Gastroesophageal sphincter (tissue), 3 donors: Measurements from ENCODE around the gene PTPRD.

Source experiments
- EP300 ChIP-seq: sonication (generic); formaldehyde crosslinking; IDR thresholded peaks from one replicate; pipeline ENCODE4 v1.6.1; 2017; ENCODE audit warnings: antibody characterized with exemption, mild to moderate bottlenecking
- TF ChIP-seq, protein P1 (sequence below), 4 experiments: fragments of 200-600 bp in 2 of 4; fragments of 450-650 bp in 2 of 4; sonication (generic) in 1 of 4; IDR thresholded peaks; one replicate each; pipeline ENCODE4 v1.5.1; 2017 to 2019; ENCODE audit warnings: antibody characterized with exemption in 4 of 4, mild to moderate bottlenecking in 2 of 4, moderate library complexity in 2 of 4

DNA sequence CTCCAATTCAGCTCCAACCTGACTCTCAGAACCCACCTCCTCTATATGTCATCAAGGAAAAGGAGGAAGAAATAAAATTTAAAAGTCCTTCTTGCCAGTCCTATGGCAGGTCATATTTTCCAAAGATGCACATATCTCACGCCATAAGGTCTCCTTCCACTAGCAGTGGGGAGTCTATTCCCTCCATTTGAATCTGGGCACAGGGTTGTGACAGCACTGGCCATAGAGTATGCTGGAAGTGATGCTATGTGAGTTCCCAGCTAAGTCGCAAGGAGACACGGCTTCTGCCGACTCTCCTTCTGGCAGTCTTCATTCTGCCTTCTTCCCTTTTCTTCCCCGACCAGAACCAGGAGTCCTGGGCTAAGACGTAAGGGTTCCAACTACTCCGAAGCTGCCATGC, 1929.3 kb downstream of the PTPRD start:
- TF ChIP-seq, protein P1, sequence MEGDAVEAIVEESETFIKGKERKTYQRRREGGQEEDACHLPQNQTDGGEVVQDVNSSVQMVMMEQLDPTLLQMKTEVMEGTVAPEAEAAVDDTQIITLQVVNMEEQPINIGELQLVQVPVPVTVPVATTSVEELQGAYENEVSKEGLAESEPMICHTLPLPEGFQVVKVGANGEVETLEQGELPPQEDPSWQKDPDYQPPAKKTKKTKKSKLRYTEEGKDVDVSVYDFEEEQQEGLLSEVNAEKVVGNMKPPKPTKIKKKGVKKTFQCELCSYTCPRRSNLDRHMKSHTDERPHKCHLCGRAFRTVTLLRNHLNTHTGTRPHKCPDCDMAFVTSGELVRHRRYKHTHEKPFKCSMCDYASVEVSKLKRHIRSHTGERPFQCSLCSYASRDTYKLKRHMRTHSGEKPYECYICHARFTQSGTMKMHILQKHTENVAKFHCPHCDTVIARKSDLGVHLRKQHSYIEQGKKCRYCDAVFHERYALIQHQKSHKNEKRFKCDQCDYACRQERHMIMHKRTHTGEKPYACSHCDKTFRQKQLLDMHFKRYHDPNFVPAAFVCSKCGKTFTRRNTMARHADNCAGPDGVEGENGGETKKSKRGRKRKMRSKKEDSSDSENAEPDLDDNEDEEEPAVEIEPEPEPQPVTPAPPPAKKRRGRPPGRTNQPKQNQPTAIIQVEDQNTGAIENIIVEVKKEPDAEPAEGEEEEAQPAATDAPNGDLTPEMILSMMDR (IDR thresholded peaks at IDR 0.05) = no peak
- TF ChIP-seq EP300 = no peak
